WTC11 (cell line): ENCODE data around the gene IRAK1. TPM values are rescaled to one million over a fixed set of nuclear protein-coding genes. Genes with fewer than 3 reads are reported as not detected.

Experiments used
- ATAC-seq: fragments of 200-7000 bp; cut with Tn5 transposase; 2 replicates; pipeline ENCODE4 v1.10.0; 2021; ENCODE audit warnings: mild to moderate bottlenecking, moderate library complexity
- CTCF ChIA-PET: fragments of 300-600 bp; sonication (Branson Sonifier 250); formaldehyde crosslinking; loops from one replicate; lab custom pipeline; 2021; ENCODE audit warnings: antibody characterized with exemption; lab: Charles Lee
- POLR2A ChIA-PET: fragments of 350-600 bp; sonication (Branson Sonifier 250); formaldehyde crosslinking; loops from one replicate; lab custom pipeline; 2021; ENCODE audit warnings: antibody characterized with exemption; lab: Charles Lee
- DNase-seq: peaks from one replicate; pipeline ENCODE4 v3.0.0; 2021; ENCODE audit warnings: low spot score
- H3K27ac Mint-ChIP-seq: 2 replicates; pipeline ENCODE4 v1.8.0; 2021; ENCODE audit warnings: mixed read lengths
- H3K27me3 Mint-ChIP-seq: 2 replicates; pipeline ENCODE4 v1.8.0; 2021; ENCODE audit warnings: low read depth, mild to moderate bottlenecking, moderate library complexity, mixed read lengths
- H3K36me3 Mint-ChIP-seq: 2 replicates; pipeline ENCODE4 v1.8.0; 2021; ENCODE audit warnings: mixed read lengths
- H3K4me1 Mint-ChIP-seq: 2 replicates; pipeline ENCODE4 v1.8.0; 2022; ENCODE audit warnings: mixed read lengths
- H3K4me3 Mint-ChIP-seq: 2 replicates; pipeline ENCODE4 v1.8.0; 2021; ENCODE audit warnings: mild to moderate bottlenecking, moderate library complexity, mixed read lengths
- H3K9me3 Mint-ChIP-seq: 2 replicates; pipeline ENCODE4 v1.8.0; 2021; ENCODE audit warnings: mixed read lengths
- JAZF1 ChIP-seq: fragments of 250-450 bp; sonication (Bioruptor Pico); IDR thresholded peaks from 2 replicates; pipeline ENCODE4 v1.9.0; 2021; ENCODE audit warnings: moderate library complexity, mild to moderate bottlenecking, inconsistent platforms
- MAX ChIP-seq: sonication (generic); formaldehyde crosslinking; IDR thresholded peaks from 2 replicates; pipeline ENCODE4 v1.8.0; 2022; ENCODE audit warnings: mild to moderate bottlenecking, missing genetic modification reagents
- NR2C2 ChIP-seq: sonication (generic); formaldehyde crosslinking; IDR thresholded peaks from 2 replicates; pipeline ENCODE4 v1.8.0; 2022; ENCODE audit warnings: mild to moderate bottlenecking, missing genetic modification reagents
- PRRX2 ChIP-seq: fragments of 250-450 bp; sonication (Bioruptor Pico); IDR thresholded peaks from 2 replicates; pipeline ENCODE4 v1.8.0; 2021; ENCODE audit warnings: mild to moderate bottlenecking
- SOX15 ChIP-seq: fragments of 250-450 bp; sonication (Bioruptor Pico); IDR thresholded peaks from 2 replicates; pipeline ENCODE4 v1.9.0; 2021; ENCODE audit warnings: mild to moderate bottlenecking
- USF2 ChIP-seq: sonication (generic); formaldehyde crosslinking; IDR thresholded peaks from 2 replicates; pipeline ENCODE4 v1.8.1; 2023; ENCODE audit warnings: mild to moderate bottlenecking, missing genetic modification reagents, moderate library complexity
- ZBTB21 ChIP-seq: sonication (generic); formaldehyde crosslinking; IDR thresholded peaks from 2 replicates; pipeline ENCODE4 v1.8.1; 2023; ENCODE audit warnings: mild to moderate bottlenecking, missing genetic modification reagents, borderline replicate concordance
- ZNF281 ChIP-seq: sonication (generic); formaldehyde crosslinking; IDR thresholded peaks from 2 replicates; pipeline ENCODE4 v1.8.0; 2023; ENCODE audit warnings: mild to moderate bottlenecking, missing genetic modification reagents
- ZNF423 ChIP-seq: fragments of 250-450 bp; sonication (Bioruptor Pico); IDR thresholded peaks from 2 replicates; pipeline ENCODE4 v2.1.2; 2022; ENCODE audit warnings: mild to moderate bottlenecking, moderate library complexity
- total RNA-seq: library from RNA; stranded (reverse); gene quantifications from 3 replicates; pipeline ENCODE4 v1.2.3, GENCODE V29; 2021
- TF ChIP-seq, protein P1 (sequence below): sonication (generic); formaldehyde crosslinking; IDR thresholded peaks from 2 replicates; pipeline ENCODE4 v1.8.1; 2023; ENCODE audit warnings: mild to moderate bottlenecking, missing genetic modification reagents
- TF ChIP-seq, protein P2 (sequence below): fragments of 250-450 bp; sonication (Bioruptor Pico); IDR thresholded peaks from 2 replicates; pipeline ENCODE4 v1.9.0; 2021; ENCODE audit warnings: mild to moderate bottlenecking, borderline replicate concordance
- TF ChIP-seq, protein P3 (sequence below): fragments of 250-450 bp; sonication (Bioruptor Pico); IDR thresholded peaks from 2 replicates; pipeline ENCODE4 v2.1.2; 2022; ENCODE audit warnings: mild to moderate bottlenecking, moderate library complexity
- TF ChIP-seq, protein P4 (sequence below): sonication (generic); formaldehyde crosslinking; IDR thresholded peaks from 2 replicates; pipeline ENCODE4 v1.8.1; 2022; ENCODE audit warnings: mild to moderate bottlenecking, moderate library complexity, missing genetic modification reagents

The IRAK1 gene
- total RNA-seq, 1 experiment from 2014 or later = 32.1 TPM

GRCh38 chrX:154043003-154043763 is 23.5 kb upstream of the IRAK1 start (continued):
- TF ChIP-seq, protein P1, sequence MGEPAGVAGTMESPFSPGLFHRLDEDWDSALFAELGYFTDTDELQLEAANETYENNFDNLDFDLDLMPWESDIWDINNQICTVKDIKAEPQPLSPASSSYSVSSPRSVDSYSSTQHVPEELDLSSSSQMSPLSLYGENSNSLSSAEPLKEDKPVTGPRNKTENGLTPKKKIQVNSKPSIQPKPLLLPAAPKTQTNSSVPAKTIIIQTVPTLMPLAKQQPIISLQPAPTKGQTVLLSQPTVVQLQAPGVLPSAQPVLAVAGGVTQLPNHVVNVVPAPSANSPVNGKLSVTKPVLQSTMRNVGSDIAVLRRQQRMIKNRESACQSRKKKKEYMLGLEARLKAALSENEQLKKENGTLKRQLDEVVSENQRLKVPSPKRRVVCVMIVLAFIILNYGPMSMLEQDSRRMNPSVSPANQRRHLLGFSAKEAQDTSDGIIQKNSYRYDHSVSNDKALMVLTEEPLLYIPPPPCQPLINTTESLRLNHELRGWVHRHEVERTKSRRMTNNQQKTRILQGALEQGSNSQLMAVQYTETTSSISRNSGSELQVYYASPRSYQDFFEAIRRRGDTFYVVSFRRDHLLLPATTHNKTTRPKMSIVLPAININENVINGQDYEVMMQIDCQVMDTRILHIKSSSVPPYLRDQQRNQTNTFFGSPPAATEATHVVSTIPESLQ (CRISPR knock-in tag) = no peak
- TF ChIP-seq NR2C2 (CRISPR knock-in tag) = no peak
- TF ChIP-seq, protein P2, sequence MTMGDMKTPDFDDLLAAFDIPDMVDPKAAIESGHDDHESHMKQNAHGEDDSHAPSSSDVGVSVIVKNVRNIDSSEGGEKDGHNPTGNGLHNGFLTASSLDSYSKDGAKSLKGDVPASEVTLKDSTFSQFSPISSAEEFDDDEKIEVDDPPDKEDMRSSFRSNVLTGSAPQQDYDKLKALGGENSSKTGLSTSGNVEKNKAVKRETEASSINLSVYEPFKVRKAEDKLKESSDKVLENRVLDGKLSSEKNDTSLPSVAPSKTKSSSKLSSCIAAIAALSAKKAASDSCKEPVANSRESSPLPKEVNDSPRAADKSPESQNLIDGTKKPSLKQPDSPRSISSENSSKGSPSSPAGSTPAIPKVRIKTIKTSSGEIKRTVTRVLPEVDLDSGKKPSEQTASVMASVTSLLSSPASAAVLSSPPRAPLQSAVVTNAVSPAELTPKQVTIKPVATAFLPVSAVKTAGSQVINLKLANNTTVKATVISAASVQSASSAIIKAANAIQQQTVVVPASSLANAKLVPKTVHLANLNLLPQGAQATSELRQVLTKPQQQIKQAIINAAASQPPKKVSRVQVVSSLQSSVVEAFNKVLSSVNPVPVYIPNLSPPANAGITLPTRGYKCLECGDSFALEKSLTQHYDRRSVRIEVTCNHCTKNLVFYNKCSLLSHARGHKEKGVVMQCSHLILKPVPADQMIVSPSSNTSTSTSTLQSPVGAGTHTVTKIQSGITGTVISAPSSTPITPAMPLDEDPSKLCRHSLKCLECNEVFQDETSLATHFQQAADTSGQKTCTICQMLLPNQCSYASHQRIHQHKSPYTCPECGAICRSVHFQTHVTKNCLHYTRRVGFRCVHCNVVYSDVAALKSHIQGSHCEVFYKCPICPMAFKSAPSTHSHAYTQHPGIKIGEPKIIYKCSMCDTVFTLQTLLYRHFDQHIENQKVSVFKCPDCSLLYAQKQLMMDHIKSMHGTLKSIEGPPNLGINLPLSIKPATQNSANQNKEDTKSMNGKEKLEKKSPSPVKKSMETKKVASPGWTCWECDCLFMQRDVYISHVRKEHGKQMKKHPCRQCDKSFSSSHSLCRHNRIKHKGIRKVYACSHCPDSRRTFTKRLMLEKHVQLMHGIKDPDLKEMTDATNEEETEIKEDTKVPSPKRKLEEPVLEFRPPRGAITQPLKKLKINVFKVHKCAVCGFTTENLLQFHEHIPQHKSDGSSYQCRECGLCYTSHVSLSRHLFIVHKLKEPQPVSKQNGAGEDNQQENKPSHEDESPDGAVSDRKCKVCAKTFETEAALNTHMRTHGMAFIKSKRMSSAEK (CRISPR knock-in tag) = no peak
- TF ChIP-seq, protein P3, sequence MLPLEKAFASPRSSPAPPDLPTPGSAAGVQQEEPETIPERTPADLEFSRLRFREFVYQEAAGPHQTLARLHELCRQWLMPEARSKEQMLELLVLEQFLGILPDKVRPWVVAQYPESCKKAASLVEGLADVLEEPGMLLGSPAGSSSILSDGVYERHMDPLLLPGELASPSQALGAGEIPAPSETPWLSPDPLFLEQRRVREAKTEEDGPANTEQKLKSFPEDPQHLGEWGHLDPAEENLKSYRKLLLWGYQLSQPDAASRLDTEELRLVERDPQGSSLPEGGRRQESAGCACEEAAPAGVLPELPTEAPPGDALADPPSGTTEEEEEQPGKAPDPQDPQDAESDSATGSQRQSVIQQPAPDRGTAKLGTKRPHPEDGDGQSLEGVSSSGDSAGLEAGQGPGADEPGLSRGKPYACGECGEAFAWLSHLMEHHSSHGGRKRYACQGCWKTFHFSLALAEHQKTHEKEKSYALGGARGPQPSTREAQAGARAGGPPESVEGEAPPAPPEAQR = no peak

DNA sequence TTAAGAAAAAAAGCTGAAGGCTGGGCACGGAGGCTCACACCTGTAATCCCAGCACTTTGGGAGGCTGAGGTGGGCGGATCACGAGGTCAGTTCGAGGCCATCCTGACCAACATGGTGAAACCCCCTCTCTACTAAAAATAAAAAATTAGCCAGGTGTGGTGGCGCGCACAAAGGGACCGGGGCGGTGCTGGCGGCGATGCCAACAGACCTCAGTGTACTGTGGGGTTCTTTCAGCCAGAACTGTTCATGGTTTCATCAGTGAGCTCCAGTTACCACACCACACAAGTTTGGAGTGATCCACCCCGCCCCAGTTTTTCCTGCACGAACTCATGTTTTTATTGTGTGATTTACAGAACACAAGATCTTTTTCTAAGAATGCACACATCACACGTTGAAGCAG is 21.2 kb upstream of the IRAK1 start:
- H3K4me1 Mint-ChIP-seq = peaks cover 55% of the 10 kb centered on the region
- no peaks in the 10 kb centered on the region for H3K36me3 Mint-ChIP-seq
- H3K27ac Mint-ChIP-seq = no peak overlapping the region
- H3K27me3 Mint-ChIP-seq = no peaks in the 10 kb centered on the region
- no peak for DNase-seq
- H3K4me3 Mint-ChIP-seq = no peak overlapping the region
- no peak for TF ChIP-seq PRRX2 (CRISPR knock-in tag)
- no peak for TF ChIP-seq NR2C2 (CRISPR knock-in tag)
- TF ChIP-seq SOX15 (CRISPR knock-in tag) = no peak
- TF ChIP-seq USF2 (CRISPR knock-in tag) = no peak
- no peak for TF ChIP-seq JAZF1 (CRISPR knock-in tag)
- no peak for TF ChIP-seq ZNF281 (CRISPR knock-in tag)
- ChIA-PET CTCF (no interaction called here), POLR2A (interaction anchor here (0.5 kb wide), 1 partner anchor 10 kb away, joined by 3 read pairs; no protein-coding TSS in a partner anchor)
- H3K9me3 Mint-ChIP-seq = no peaks in the 10 kb centered on the region
- ATAC-seq = no peak

- no peaks in the 10 kb centered on the region for H3K27me3 Mint-ChIP-seq
- H3K9me3 Mint-ChIP-seq = no peaks in the 10 kb centered on the region
- no peak for DNase-seq
- POLR2A ChIA-PET = interaction anchor here (0.5 kb wide), 1 partner anchor 9 kb away, joined by 3 read pairs; no protein-coding TSS in a partner anchor
- TF ChIP-seq MAX (no peak), ZNF423 (CRISPR knock-in tag) (no peak), ZBTB21 (CRISPR knock-in tag) (no peak)
- TF ChIP-seq, protein P4, sequence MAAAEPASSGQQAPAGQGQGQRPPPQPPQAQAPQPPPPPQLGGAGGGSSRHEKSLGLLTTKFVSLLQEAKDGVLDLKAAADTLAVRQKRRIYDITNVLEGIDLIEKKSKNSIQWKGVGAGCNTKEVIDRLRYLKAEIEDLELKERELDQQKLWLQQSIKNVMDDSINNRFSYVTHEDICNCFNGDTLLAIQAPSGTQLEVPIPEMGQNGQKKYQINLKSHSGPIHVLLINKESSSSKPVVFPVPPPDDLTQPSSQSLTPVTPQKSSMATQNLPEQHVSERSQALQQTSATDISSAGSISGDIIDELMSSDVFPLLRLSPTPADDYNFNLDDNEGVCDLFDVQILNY = no peak
- TF ChIP-seq, protein P2 (CRISPR knock-in tag) = no peak
- no peaks in the 10 kb centered on the region for H3K36me3 Mint-ChIP-seq
- peaks cover 55% of the 10 kb centered on the region for H3K4me1 Mint-ChIP-seq
- CTCF ChIA-PET = no interaction called here
- no peak overlapping the region for H3K4me3 Mint-ChIP-seq
- peak overlapping the region; percentile 78; the same call in 1 of the 2 replicates for H3K27ac Mint-ChIP-seq
- ATAC-seq = no peak
Observed at GRCh38 chrX:154040307-154040756, 20.6 kb upstream of the IRAK1 start.
